K562 (cell line): ENCODE data around the gene RGS9. TPM values are rescaled to one million over a fixed set of nuclear protein-coding genes. Genes with fewer than 3 reads are reported as not detected.

ENCODE experiments used
- ASH1L ChIP-seq: fragments of 450-650 bp; IDR thresholded peaks from 2 replicates; pipeline ENCODE4 v1.6.1; 2018; ENCODE audit warnings: borderline replicate concordance, mild to moderate bottlenecking, low read depth; ENCODE audit not compliant: partially characterized antibody
- CAMTA2 ChIP-seq: fragments of 250-450 bp; sonication (Bioruptor Pico); conservative IDR thresholded peaks from 2 replicates; pipeline ENCODE4 v1.5.1; 2022
- CREB3L1 ChIP-seq: fragments of 450-650 bp; IDR thresholded peaks from 2 replicates; pipeline ENCODE4 v1.6.1; 2014; ENCODE audit warnings: low read depth, mild to moderate bottlenecking, moderate library complexity, borderline replicate concordance
- CUX1 ChIP-seq: fragments of 200-800 bp; sonication (Bioruptor generic); IDR thresholded peaks from 2 replicates; pipeline ENCODE4 v1.6.1; 2016; ENCODE audit warnings: missing genetic modification characterization, missing compliant biosample characterization
- DPF2 ChIP-seq: fragments of 450-650 bp; IDR thresholded peaks from 2 replicates; pipeline ENCODE4 v1.6.1; 2016
- EGR1 ChIP-seq: fragments of 450-650 bp; conservative IDR thresholded peaks from 2 replicates; pipeline ENCODE4 v1.6.1; 2017; ENCODE audit warnings: mild to moderate bottlenecking
- ESRRA ChIP-seq: fragments of 450-650 bp; IDR thresholded peaks from 2 replicates; pipeline ENCODE4 v1.6.1; 2014; ENCODE audit warnings: low read depth, mild to moderate bottlenecking, moderate library complexity, borderline replicate concordance
- IFI16 ChIP-seq: fragments of 250-450 bp; sonication (Bioruptor Pico); IDR thresholded peaks from 2 replicates; pipeline ENCODE4 v2.1.2; 2022; ENCODE audit warnings: mild to moderate bottlenecking, inconsistent platforms
- MEF2A ChIP-seq: IDR thresholded peaks from 2 replicates; pipeline ENCODE4 v1.6.1; 2011; ENCODE audit warnings: low read depth, mild to moderate bottlenecking, low read length, moderate library complexity; ENCODE audit not compliant: control insufficient read depth
- MTF1 ChIP-seq: fragments of 250-450 bp; sonication (Bioruptor Pico); IDR thresholded peaks from 2 replicates; pipeline ENCODE4 v1.9.0; 2021; ENCODE audit warnings: moderate library complexity, mild to moderate bottlenecking, inconsistent platforms, borderline replicate concordance
- NCOR1 ChIP-seq: fragments of 450-650 bp; IDR thresholded peaks from 2 replicates; pipeline ENCODE4 v1.6.1; 2016; ENCODE audit warnings: mild to moderate bottlenecking, moderate library complexity
- POLR2AphosphoS5 ChIP-seq: IDR thresholded peaks from 2 replicates; pipeline ENCODE4 v1.6.1; 2011; ENCODE audit warnings: mild to moderate bottlenecking, low read depth, low read length, moderate library complexity; ENCODE audit not compliant: control insufficient read depth, insufficient read depth
- RB1 ChIP-seq: fragments of 450-650 bp; IDR thresholded peaks from 2 replicates; pipeline ENCODE4 v1.6.1; 2017; ENCODE audit warnings: low read depth, mild to moderate bottlenecking
- TAF9B ChIP-seq: fragments of 450-650 bp; IDR thresholded peaks from 2 replicates; pipeline ENCODE4 v1.6.1; 2018; ENCODE audit warnings: mild to moderate bottlenecking; ENCODE audit not compliant: partially characterized antibody
- YY1 ChIP-seq, 3 experiments: IDR thresholded peaks; 2 replicates each; pipeline ENCODE4 v1.6.1; 2011; ENCODE audit warnings: low read length in 2 of 3, mild to moderate bottlenecking in 2 of 3, moderate library complexity in 2 of 3, borderline replicate concordance in 1 of 3, control low read depth in 1 of 3, low read depth in 1 of 3; ENCODE audit not compliant: insufficient read depth in 3 of 3, insufficient replicate concordance in 2 of 3, control insufficient read depth in 1 of 3, insufficient read length in 1 of 3; ENCODE audit errors: extremely low read depth in 1 of 3
- ZBTB49 ChIP-seq: sonication (generic); formaldehyde crosslinking; IDR thresholded peaks from 2 replicates; pipeline ENCODE4 v1.8.0; 2022; ENCODE audit warnings: missing genetic modification reagents, mild to moderate bottlenecking, borderline replicate concordance
- ZEB2 ChIP-seq: fragments of 450-650 bp; IDR thresholded peaks from 2 replicates; pipeline ENCODE4 v1.6.1; 2016
- ZNF584 ChIP-seq: fragments of 200-800 bp; sonication (Bioruptor generic); IDR thresholded peaks from 2 replicates; pipeline ENCODE4 v1.6.1; 2016; ENCODE audit warnings: low read depth, mild to moderate bottlenecking, missing genetic modification characterization, missing compliant biosample characterization
- ZNF696 ChIP-seq: fragments of 250-450 bp; sonication (Bioruptor Pico); conservative IDR thresholded peaks from 2 replicates; pipeline ENCODE4 v1.4.0; 2020; ENCODE audit warnings: mild to moderate bottlenecking, moderate library complexity
- polyA plus RNA-seq, 8 experiments: library from polyadenylated mRNA; depleted of rRNA in 4 of 8; stranded (reverse) in 5 of 8; unstranded in 3 of 8; fragments of >200 nt; fragmentation: Nextera tagmentation in 2 of 8; fragmentation: Illumina TruSeq in 1 of 8; extraction: Ambion mirVana in 2 of 8; extraction: Trizol in 1 of 8; gene quantifications; 2 replicates each; pipeline versions ENCODE4 v1.2.1 to v1.2.3, GENCODE V29; 2011 to 2014; ENCODE audit warnings: inconsistent platforms in 1 of 8, missing spikeins in 1 of 8
- total RNA-seq, 7 experiments: library from RNA; depleted of rRNA in 6 of 7; stranded (reverse); fragments of >200 nt in 6 of 7; fragmentation: Illumina TruSeq in 2 of 7; extraction: Trizol in 2 of 7; gene quantifications; 2 replicates each; pipeline versions ENCODE4 v1.2.1 to v1.2.3, GENCODE V29; 2011 to 2021; ENCODE audit warnings: low replicate concordance in 1 of 7

RGS9 gene
- total and polyA plus RNA-seq, 9 of the 15 experiments (the other 6 are each of a cell fraction or from before 2014, with no cell fraction given), result 0.18 to 1.4 (median 0.55) TPM

GRCh38 chr17:65173284-65173793, 36.2 kb downstream of the RGS9 start (continued):
- TF ChIP-seq IFI16 (CRISPR knock-in tag) (no peak), ZNF696 (CRISPR knock-in tag) (no peak), EGR1 (peak; percentile 52), ASH1L (no peak), CUX1 (CRISPR knock-in tag) (0 out of 2 replicates have a peak, but pooled peaks have one; percentile 61), NCOR1 (peak; percentile 89), MTF1 (CRISPR knock-in tag) (no peak), POLR2AphosphoS5 (peak; percentile 89), CAMTA2 (CRISPR knock-in tag) (no peak), DPF2 (peak; percentile 91), ZBTB49 (CRISPR knock-in tag) (no peak), YY1 (IDR thresholded peaks at IDR 0.05; ENCODE audit: borderline replicate concordance in 1 of 3, control insufficient read depth in 1 of 3, extremely low read depth in 1 of 3, insufficient read depth in 3 of 3, insufficient read length in 1 of 3, insufficient replicate concordance in 2 of 3, low read depth in 1 of 3, low read length in 2 of 3) (peak in 2 of 3 experiments; percentile 27 to 41), TAF9B (peak; percentile 75), CREB3L1 (no peak), ESRRA (peak; percentile 61; the same call in 1 of the 2 replicates), ZNF584 (CRISPR knock-in tag) (peak; percentile 66; the same call in 1 of the 2 replicates), ZEB2 (no peak), MEF2A (0 out of 2 replicates have a peak, but pooled peaks have one; percentile 9), RB1 (peak; percentile 59)
